GM21526 (cell line): ENCODE measurements around the gene DIS3L2.

Experiments
- ATAC-seq: cut with Tn5 transposase; IDR thresholded peaks from one replicate; pipeline ENCODE4 v1.9.1; 2021; ENCODE audit warnings: moderate library complexity; ENCODE audit not compliant: unreplicated experiment, low FRiP score

Gene DIS3L2

DNA sequence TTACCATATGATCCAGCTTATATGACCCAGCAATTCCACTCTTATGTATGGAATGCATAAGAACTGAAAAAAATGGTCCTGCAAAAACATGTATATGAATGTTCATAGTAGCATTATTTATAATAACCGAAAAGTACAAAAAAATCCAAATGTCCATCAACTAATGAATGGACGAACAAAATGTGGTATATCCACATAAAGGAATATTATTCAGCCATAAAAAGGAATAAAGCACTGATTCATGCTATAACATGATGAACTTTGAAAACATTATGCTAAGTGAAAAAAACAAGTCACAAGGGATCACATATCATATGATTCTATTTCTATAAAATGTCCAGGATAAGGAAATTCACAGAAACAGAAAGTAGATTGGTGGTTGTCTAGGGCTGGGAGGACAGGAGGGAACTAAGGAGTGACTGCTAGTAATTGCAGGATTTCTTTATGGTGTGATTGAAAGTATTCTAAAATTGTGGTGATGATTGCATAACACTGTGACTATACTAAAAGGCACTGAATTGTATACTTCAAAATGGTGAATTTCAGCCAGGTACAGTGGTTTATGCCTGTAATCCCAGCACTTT is 10.0 kb upstream of the DIS3L2 start:
- ATAC-seq = no peak

GRCh38 chr2:231955758-231956472 is 5.6 kb upstream of the DIS3L2 start:
- no peak for ATAC-seq

GRCh38 chr2:231957913-231958763 is 3.4 kb upstream of the DIS3L2 start:
- ATAC-seq = no peak

DNA sequence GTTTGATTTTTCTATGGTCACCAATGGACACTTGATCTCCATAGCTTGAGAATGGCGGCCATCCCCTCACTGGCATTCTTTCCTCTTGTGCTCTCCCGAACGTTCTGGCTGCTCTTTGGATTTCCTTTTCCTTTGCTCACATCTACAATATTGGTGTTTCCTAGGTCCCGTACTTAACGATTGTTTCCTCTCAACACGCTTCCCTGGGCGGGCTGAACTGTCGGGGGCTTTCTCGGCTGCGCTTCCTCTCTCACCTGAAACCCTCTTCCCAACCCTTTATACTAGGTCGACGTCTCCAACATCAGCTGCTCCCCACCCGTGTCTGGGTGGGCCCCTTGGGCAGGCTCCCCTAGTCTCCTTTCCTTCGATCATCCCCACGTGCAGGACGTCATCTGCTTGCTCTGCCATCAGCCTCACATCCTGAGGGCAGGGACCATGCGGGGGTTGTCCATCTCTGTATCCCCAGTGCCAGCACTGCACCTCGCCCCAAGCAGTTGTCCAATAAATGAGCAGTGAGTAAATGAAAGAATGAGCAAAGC is 634 bp upstream of the DIS3L2 start:
- ATAC-seq = no peak

DNA sequence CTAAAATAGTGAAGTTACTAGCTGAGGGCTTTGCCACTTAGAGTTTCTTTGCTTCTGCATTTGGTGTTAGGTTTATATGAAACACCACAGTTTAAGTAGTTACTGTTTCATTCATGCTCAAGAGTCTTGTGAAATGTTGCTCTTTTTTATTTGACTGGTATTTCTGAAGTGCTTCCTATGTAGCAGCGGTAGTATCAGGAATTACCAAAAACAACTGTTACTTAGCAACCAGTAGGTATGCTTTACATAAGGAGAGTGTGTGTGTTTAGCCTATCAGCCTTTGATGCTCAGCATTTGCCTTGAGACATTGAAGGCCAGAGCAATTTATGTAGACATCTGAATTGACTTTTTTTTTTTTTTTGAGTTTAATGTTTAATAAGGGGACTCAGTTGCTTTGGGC is 3.6 kb downstream of the DIS3L2 start:
- ATAC-seq = no peak

- no peak for ATAC-seq
These were observed 5.4 kb downstream of the DIS3L2 start for GRCh38 chr2:231966886-231967285.

DNA sequence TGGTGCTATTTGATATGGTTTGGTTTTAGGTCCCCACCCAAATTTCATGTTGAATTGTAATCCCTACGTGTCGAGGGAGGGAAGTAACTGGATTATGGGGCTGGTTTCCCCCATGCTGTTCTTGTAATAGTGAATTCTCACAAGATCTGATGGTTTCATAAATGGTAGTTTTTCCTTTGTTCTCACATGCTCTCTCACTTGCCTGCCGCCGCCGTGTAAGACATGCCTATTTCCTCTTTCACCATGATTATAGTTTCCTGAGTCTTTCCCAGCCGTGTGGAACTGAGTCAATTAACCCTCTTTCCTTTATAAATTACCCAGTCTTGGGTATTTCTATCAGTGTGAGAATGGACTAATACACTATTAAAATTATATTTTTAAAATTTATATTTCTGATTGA is 7.3 kb downstream of the DIS3L2 start:
- ATAC-seq = no peak

DNA sequence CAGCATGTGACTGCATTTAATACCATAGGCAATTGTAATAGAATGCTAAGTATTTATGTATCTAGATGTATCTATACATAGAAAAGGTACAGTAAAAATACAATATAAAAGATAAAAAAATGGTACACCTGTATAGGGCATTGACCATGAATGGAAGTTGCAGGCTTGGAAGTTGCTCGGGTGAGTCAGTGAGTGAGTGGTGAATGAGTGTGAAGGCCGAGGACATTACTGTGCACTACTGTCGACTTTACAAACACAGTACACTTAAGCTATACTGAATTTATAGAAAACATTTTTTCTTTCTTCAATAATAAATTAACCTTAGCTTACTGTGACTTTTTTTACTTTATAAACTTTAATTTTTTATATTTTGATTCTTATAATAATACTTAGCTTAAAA is 8.9 kb downstream of the DIS3L2 start:
- no peak for ATAC-seq

GRCh38 chr2:231975001-231975400 is 13.5 kb downstream of the DIS3L2 start:
- ATAC-seq = no peak

DNA sequence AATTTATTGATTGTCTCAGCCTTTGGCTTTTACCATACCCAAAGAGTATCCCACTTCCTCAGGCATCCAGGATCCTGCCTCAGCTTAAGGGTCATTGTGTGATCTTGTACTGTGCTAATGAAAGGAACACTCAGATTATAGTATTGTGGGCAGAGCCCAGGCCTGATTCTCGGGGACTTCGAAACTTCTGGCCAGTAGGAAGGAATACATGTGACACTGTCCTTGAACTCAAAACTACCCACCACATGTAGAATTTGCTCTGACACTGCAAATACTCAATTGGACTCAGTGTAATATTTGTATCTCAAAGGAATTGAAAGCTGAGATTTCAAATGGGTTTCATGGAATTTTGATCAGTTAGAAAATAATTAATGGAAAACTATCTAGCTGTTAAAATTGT is 15.9 kb downstream of the DIS3L2 start:
- no peak for ATAC-seq

DNA sequence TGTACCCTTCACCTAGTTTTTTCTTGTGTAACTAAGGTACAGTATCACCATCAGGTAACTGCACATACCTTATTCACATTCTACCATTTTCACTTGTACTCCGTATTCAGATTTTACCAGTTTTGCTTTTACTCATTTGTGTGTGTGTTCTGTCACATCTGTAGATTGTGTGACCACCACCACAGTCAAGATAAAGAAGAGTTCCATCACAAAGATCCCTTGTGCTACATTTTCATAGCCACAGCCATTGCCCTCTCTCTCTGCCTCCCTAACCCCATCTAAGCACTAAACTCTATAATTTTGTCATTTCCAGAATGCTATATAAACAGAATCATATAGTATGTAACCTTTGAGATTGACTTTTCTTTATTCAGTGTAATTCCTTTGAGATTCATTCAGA is 23.5 kb downstream of the DIS3L2 start:
- no peak for ATAC-seq

DNA sequence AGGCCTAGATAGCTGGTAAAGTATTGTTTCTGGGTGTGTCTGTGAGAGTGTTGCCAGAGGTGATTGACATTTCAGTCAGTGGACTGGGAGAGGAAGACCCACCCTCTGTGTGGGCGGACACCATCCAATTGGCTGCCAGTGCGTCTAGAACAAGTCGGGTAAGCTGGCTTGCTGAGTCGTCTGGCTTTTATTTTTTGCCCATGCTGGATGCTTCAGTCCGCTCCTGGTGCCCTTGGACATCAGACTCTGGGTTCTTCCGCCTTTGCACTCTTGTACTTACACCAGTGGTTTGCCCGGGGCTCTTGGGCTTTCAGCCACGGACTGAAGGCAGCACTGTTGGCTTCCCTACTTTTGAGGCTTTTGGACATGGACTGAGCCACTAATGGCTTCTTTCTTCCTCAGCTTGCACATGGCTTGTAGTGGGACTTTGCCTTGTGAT is 24.3 kb downstream of the DIS3L2 start:
- ATAC-seq = no peak

GRCh38 chr2:231987124-231987727 is 25.7 kb downstream of the DIS3L2 start:
- no peak for ATAC-seq

DNA sequence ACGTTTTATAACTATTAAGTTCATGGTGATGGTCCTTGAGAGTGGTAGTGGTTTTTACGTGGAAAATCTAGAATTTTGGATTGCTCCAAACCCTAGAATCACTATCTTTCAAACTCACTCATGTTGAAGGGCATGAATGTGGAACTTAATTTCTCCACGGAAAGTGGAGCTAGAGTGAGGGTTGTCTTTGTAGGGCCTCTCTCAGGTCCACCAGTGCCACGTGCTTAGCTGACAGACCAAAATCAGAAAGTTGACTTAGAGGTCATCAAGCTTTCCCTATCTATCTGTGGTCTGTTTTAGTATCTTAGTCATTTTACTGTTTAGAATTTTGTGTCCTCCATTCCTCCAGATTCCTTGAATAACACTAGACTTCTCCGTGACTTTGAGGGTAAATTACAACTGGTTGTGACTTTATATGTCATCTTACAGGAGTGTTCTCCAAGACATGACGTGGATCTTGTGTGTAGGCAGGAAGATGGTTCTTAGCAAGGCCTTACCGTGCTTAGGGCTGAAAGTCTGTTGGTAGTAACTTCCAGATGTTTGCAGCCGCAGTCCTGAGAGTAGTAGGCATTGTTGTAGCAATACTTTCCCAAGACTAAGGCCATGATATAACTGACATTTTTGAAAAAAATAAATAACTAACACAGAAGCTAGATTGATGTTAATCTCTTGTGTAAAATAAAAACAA is 26.8 kb downstream of the DIS3L2 start:
- ATAC-seq = no peak

DNA sequence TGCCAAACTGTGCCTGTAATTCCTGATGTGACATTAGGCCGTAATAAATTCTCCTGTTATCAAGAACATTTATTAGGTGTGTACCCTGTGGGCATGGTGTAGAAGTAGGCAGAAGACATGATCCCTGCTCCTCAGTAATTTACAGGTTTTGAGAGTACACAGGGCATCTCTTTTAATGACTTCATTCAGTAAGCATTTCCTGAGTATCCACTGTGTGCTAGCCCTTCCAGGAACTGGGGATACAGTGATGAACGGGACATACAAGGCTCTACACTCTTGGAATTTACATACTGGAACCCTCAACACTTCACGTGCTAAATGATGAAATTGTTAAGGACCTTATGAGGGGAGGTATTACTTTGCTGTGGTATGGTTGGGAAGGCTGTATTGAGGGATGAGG is 30.2 kb downstream of the DIS3L2 start:
- no peak for ATAC-seq

GRCh38 chr2:231992888-231993287 is 31.4 kb downstream of the DIS3L2 start:
- ATAC-seq = no peak

GRCh38 chr2:231996797-231997540 is 35.5 kb downstream of the DIS3L2 start:
- no peak for ATAC-seq

GRCh38 chr2:231998046-231998445 is 36.5 kb downstream of the DIS3L2 start:
- no peak for ATAC-seq

DNA sequence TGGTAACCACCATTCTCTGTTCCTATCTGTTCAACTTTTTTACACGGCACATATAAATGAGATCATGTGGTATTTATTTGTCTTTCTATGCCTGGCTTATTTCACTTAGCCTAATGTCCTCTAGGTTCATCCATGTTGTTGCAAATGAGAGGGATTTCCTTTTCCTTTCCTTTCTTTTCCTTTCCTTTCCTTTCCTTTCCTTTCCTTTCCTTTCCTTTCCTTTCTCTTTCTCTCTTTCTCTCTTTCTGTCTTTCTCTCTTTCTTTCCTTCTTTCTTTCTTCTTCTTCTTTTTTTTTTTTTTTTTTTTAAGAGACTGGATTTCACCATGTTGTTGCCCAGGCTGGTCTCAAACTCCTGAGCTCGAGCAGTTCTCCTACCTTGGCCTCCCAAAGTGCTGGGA is 38.9 kb downstream of the DIS3L2 start:
- no peak for ATAC-seq

- no peak for ATAC-seq
These were observed 39.6 kb downstream of the DIS3L2 start for GRCh38 chr2:232001073-232001472.
